SH-SY5Y (cell line): ENCODE measurements around the gene PRR4.

ENCODE experiments used
- GATA2 ChIP-seq: IDR thresholded peaks from 2 replicates; pipeline ENCODE4 v1.6.1; 2011; ENCODE audit warnings: mild to moderate bottlenecking, low read depth, low read length
- GATA3 ChIP-seq: IDR thresholded peaks from 2 replicates; pipeline ENCODE4 v1.6.1; 2011; ENCODE audit warnings: low read depth, mild to moderate bottlenecking, low read length, moderate library complexity

DNA sequence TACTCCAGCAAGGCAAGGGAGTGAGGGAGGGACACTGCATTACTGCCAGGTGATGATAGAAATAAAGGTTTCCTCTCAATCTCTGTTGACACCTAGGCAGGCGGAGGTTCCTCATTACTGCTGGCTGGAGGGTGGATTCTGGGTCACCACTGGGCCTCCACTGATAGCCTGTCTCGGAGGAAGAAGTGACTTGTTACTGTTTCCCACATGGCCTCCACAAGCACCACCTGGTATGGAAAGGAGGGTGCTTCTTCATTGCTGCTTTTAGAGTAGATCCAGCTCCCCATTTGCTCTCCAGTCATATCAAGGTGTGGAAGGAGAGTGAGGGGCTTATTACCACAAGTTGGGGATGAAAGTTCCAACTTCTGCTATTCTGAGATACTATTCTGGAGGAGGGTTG, 6.4 kb downstream of the PRR4 start:
- no peak for TF ChIP-seq GATA2
- TF ChIP-seq GATA3: no peak
